HL-60 (cell line): Measurements from ENCODE around the gene SPINK6.

Experiments
- GABPA ChIP-seq: IDR thresholded peaks from 2 replicates; pipeline ENCODE4 v1.6.1; 2012; ENCODE audit warnings: low read depth
- POLR2AphosphoS5 ChIP-seq: IDR thresholded peaks from 2 replicates; pipeline ENCODE4 v1.6.1; 2012; ENCODE audit warnings: low read depth
- REST ChIP-seq: IDR thresholded peaks from 2 replicates; pipeline ENCODE4 v1.6.1; 2012; ENCODE audit warnings: low read depth; ENCODE audit not compliant: insufficient replicate concordance
- TF ChIP-seq, protein P1 (sequence below): IDR thresholded peaks from one replicate; pipeline ENCODE4 v1.5.1; 2011; ENCODE audit warnings: low read length, control low read depth, inconsistent platforms; ENCODE audit not compliant: insufficient read depth

- TF ChIP-seq, protein P1, sequence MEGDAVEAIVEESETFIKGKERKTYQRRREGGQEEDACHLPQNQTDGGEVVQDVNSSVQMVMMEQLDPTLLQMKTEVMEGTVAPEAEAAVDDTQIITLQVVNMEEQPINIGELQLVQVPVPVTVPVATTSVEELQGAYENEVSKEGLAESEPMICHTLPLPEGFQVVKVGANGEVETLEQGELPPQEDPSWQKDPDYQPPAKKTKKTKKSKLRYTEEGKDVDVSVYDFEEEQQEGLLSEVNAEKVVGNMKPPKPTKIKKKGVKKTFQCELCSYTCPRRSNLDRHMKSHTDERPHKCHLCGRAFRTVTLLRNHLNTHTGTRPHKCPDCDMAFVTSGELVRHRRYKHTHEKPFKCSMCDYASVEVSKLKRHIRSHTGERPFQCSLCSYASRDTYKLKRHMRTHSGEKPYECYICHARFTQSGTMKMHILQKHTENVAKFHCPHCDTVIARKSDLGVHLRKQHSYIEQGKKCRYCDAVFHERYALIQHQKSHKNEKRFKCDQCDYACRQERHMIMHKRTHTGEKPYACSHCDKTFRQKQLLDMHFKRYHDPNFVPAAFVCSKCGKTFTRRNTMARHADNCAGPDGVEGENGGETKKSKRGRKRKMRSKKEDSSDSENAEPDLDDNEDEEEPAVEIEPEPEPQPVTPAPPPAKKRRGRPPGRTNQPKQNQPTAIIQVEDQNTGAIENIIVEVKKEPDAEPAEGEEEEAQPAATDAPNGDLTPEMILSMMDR = no peak
- TF ChIP-seq POLR2AphosphoS5 = no peak
- no peak for TF ChIP-seq REST
- no peak for TF ChIP-seq GABPA
Measured at GRCh38 chr5:148191010-148191409, 11.8 kb upstream of the SPINK6 start.
